Fibroblast of pulmonary artery (primary cell): ENCODE measurements around the gene DTWD1.
"Not testable (repeated sequence)": the region's sequence is repeated elsewhere in the genome, so short reads cannot be mapped to it uniquely, and the experiment has no call there.

Experiments used
- DNase-seq: peaks from one replicate; pipeline ENCODE4 v3.0.0-alpha.2; 2010; ENCODE audit warnings: low read depth
- H3K4me3 ChIP-seq: replicated peaks from 2 replicates; pipeline ENCODE4 v1.5.1; 2011; ENCODE audit warnings: low read depth, mild to moderate bottlenecking, control low read depth, low read length, moderate library complexity
- CTCF ChIP-seq: IDR thresholded peaks from 2 replicates; pipeline ENCODE4 v1.5.1; 2011; ENCODE audit warnings: mild to moderate bottlenecking, control low read depth, low read length, inconsistent platforms; ENCODE audit errors: missing control alignments

The DTWD1 gene

GRCh38 chr15:49620658-49621368 is at the start of gene DTWD1, which contains the start of gene FAM227B:
Gene DTWD1, plus strand, starts transcription at chr15:49621048. Its CDS starts 4,120 bp downstream, at chr15:49625168.
Gene FAM227B, minus strand, starts transcription at chr15:49620818. Its CDS starts 5,647 bp downstream, at chr15:49615171.
- TF ChIP-seq CTCF: no peak
- peak; percentile 99 for DNase-seq
- peak within 1 kb of the TSS; percentile 82 for H3K4me3 ChIP-seq

GRCh38 chr15:49573421-49573820 is 47.4 kb upstream of the DTWD1 start:
- no peak for DNase-seq
- TF ChIP-seq CTCF: no peak
- no peak overlapping the region for H3K4me3 ChIP-seq

- H3K4me3 ChIP-seq: no peak overlapping the region
- no peak for TF ChIP-seq CTCF
- no peak for DNase-seq
Observed at GRCh38 chr15:49589030-49589429, 31.8 kb upstream of the DTWD1 start.

- not testable (repeated sequence) for H3K4me3 ChIP-seq, DNase-seq
Observed at GRCh38 chr15:49592829-49593316, 28.0 kb upstream of the DTWD1 start.

- DNase-seq: no peak
- no peak for TF ChIP-seq CTCF
- no peak overlapping the region for H3K4me3 ChIP-seq
Observed at GRCh38 chr15:49604625-49605409, 16.0 kb upstream of the DTWD1 start.

GRCh38 chr15:49605588-49605987 is 15.3 kb upstream of the DTWD1 start:
- H3K4me3 ChIP-seq: no peak overlapping the region
- DNase-seq: no peak
- TF ChIP-seq CTCF: no peak

GRCh38 chr15:49606594-49606993 is 14.3 kb upstream of the DTWD1 start:
- no peak for DNase-seq
- peak; percentile 25 for TF ChIP-seq CTCF
- H3K4me3 ChIP-seq: no peak overlapping the region
